WTC11 (cell line): ENCODE results near the gene GDF2. TPM values are rescaled to one million over a fixed set of nuclear protein-coding genes. Genes with fewer than 3 reads are reported as not detected.
A peak's percentile ranks its signal among the peaks of the same experiment; 100 is the strongest.

Source experiments
- ATAC-seq: fragments of 200-7000 bp; cut with Tn5 transposase; 2 replicates; pipeline ENCODE4 v1.10.0; 2021; ENCODE audit warnings: mild to moderate bottlenecking, moderate library complexity
- CTCF ChIA-PET: fragments of 300-600 bp; sonication (Branson Sonifier 250); formaldehyde crosslinking; loops from one replicate; lab custom pipeline; 2021; ENCODE audit warnings: antibody characterized with exemption; lab: Charles Lee
- POLR2A ChIA-PET: fragments of 350-600 bp; sonication (Branson Sonifier 250); formaldehyde crosslinking; loops from one replicate; lab custom pipeline; 2021; ENCODE audit warnings: antibody characterized with exemption; lab: Charles Lee
- DNase-seq: peaks from one replicate; pipeline ENCODE4 v3.0.0; 2021; ENCODE audit warnings: low spot score
- H3K27ac Mint-ChIP-seq: 2 replicates; pipeline ENCODE4 v1.8.0; 2021; ENCODE audit warnings: mixed read lengths
- H3K27me3 Mint-ChIP-seq: 2 replicates; pipeline ENCODE4 v1.8.0; 2021; ENCODE audit warnings: low read depth, mild to moderate bottlenecking, moderate library complexity, mixed read lengths
- H3K36me3 Mint-ChIP-seq: 2 replicates; pipeline ENCODE4 v1.8.0; 2021; ENCODE audit warnings: mixed read lengths
- H3K4me1 Mint-ChIP-seq: 2 replicates; pipeline ENCODE4 v1.8.0; 2022; ENCODE audit warnings: mixed read lengths
- H3K4me3 Mint-ChIP-seq: 2 replicates; pipeline ENCODE4 v1.8.0; 2021; ENCODE audit warnings: mild to moderate bottlenecking, moderate library complexity, mixed read lengths
- H3K9me3 Mint-ChIP-seq: 2 replicates; pipeline ENCODE4 v1.8.0; 2021; ENCODE audit warnings: mixed read lengths
- AR ChIP-seq: fragments of 250-450 bp; sonication (Bioruptor Pico); IDR thresholded peaks from 2 replicates; pipeline ENCODE4 v1.9.0; 2021; ENCODE audit warnings: mild to moderate bottlenecking
- ATF2 ChIP-seq: sonication (generic); formaldehyde crosslinking; IDR thresholded peaks from 2 replicates; pipeline ENCODE4 v1.8.1; 2022; ENCODE audit warnings: low read depth, missing genetic modification reagents, borderline replicate concordance
- ATF3 ChIP-seq: sonication (generic); formaldehyde crosslinking; conservative IDR thresholded peaks from 2 replicates; pipeline ENCODE4 v1.8.1; 2022; ENCODE audit warnings: mild to moderate bottlenecking, missing genetic modification reagents
- ATF6 ChIP-seq: sonication (generic); formaldehyde crosslinking; IDR thresholded peaks from 2 replicates; pipeline ENCODE4 v1.8.1; 2023; ENCODE audit warnings: mild to moderate bottlenecking, missing genetic modification reagents
- CDX4 ChIP-seq: fragments of 250-450 bp; sonication (Bioruptor Pico); IDR thresholded peaks from 2 replicates; pipeline ENCODE4 v1.9.0; 2021; ENCODE audit warnings: moderate library complexity, mild to moderate bottlenecking, inconsistent platforms, borderline replicate concordance
- CTCF ChIP-seq: fragments of 200-600 bp; IDR thresholded peaks from 2 replicates; pipeline ENCODE4 v1.8.0; 2022; ENCODE audit warnings: antibody characterized with exemption
- E2F5 ChIP-seq: sonication (generic); formaldehyde crosslinking; IDR thresholded peaks from 2 replicates; pipeline ENCODE4 v1.8.1; 2022; ENCODE audit warnings: mild to moderate bottlenecking, moderate library complexity, missing genetic modification reagents
- ETV6 ChIP-seq: sonication (generic); formaldehyde crosslinking; IDR thresholded peaks from 2 replicates; pipeline ENCODE4 v1.8.1; 2022; ENCODE audit warnings: mild to moderate bottlenecking, missing genetic modification reagents
- FOXK1 ChIP-seq: sonication (generic); formaldehyde crosslinking; IDR thresholded peaks from 2 replicates; pipeline ENCODE4 v1.8.0; 2022; ENCODE audit warnings: mild to moderate bottlenecking, moderate library complexity, missing genetic modification reagents
- FOXP4 ChIP-seq: sonication (generic); formaldehyde crosslinking; IDR thresholded peaks from 2 replicates; pipeline ENCODE4 v1.8.0; 2022; ENCODE audit warnings: mild to moderate bottlenecking, missing genetic modification reagents
- GABPB1 ChIP-seq: sonication (generic); formaldehyde crosslinking; IDR thresholded peaks from 2 replicates; pipeline ENCODE4 v1.8.1; 2023; ENCODE audit warnings: mild to moderate bottlenecking, missing genetic modification reagents
- HMGA2 ChIP-seq: fragments of 250-450 bp; sonication (Bioruptor Pico); IDR thresholded peaks from 2 replicates; pipeline ENCODE4 v1.4.0; 2021; ENCODE audit warnings: mild to moderate bottlenecking, moderate library complexity
- HMGXB4 ChIP-seq: sonication (generic); formaldehyde crosslinking; IDR thresholded peaks from 2 replicates; pipeline ENCODE4 v1.8.1; 2023; ENCODE audit warnings: mild to moderate bottlenecking, moderate library complexity, missing genetic modification reagents
- IRF2 ChIP-seq: sonication (generic); formaldehyde crosslinking; IDR thresholded peaks from 2 replicates; pipeline ENCODE4 v1.8.0; 2022; ENCODE audit warnings: low read depth, missing genetic modification reagents, borderline replicate concordance
- NR2C2 ChIP-seq: sonication (generic); formaldehyde crosslinking; IDR thresholded peaks from 2 replicates; pipeline ENCODE4 v1.8.0; 2022; ENCODE audit warnings: mild to moderate bottlenecking, missing genetic modification reagents
- RORB ChIP-seq: fragments of 250-450 bp; sonication (Bioruptor Pico); IDR thresholded peaks from 2 replicates; pipeline ENCODE4 v1.9.0; 2021; ENCODE audit warnings: mild to moderate bottlenecking
- SMAD3 ChIP-seq: sonication (generic); formaldehyde crosslinking; IDR thresholded peaks from 2 replicates; pipeline ENCODE4 v1.8.0; 2022; ENCODE audit warnings: missing genetic modification reagents, mild to moderate bottlenecking, borderline replicate concordance
- ZNF138 ChIP-seq: sonication (generic); formaldehyde crosslinking; conservative IDR thresholded peaks from 2 replicates; pipeline ENCODE4 v1.8.1; 2022; ENCODE audit warnings: mild to moderate bottlenecking, moderate library complexity, missing genetic modification reagents
- ZNF423 ChIP-seq: fragments of 250-450 bp; sonication (Bioruptor Pico); IDR thresholded peaks from 2 replicates; pipeline ENCODE4 v2.1.2; 2022; ENCODE audit warnings: mild to moderate bottlenecking, moderate library complexity
- total RNA-seq: library from RNA; stranded (reverse); gene quantifications from 3 replicates; pipeline ENCODE4 v1.2.3, GENCODE V29; 2021

The GDF2 gene
- total RNA-seq, 1 experiment from 2014 or later: not detected

GRCh38 chr10:47351899-47352815, 29.9 kb downstream of the GDF2 start:
- ChIA-PET POLR2A (no interaction called here), CTCF (interaction anchor here (1.1 to 3.2 kb wide), 3 partner anchors 10 to 44 kb away, joined by 3 to 14 read pairs (median 10); no protein-coding TSS in a partner anchor)
- no peaks in the 10 kb centered on the region for H3K36me3 Mint-ChIP-seq
- no peaks in the 10 kb centered on the region for H3K9me3 Mint-ChIP-seq
- H3K4me1 Mint-ChIP-seq: no peaks in the 10 kb centered on the region
- no peak overlapping the region for H3K4me3 Mint-ChIP-seq
- ATAC-seq (peak; percentile 78), DNase-seq (no peak)
- H3K27me3 Mint-ChIP-seq: no peaks in the 10 kb centered on the region
- H3K27ac Mint-ChIP-seq: no peak overlapping the region
- TF ChIP-seq IRF2 (no peak), CTCF (no peak), ATF6 (CRISPR knock-in tag) (no peak), ETV6 (no peak), ATF2 (CRISPR knock-in tag) (no peak), ATF3 (no peak), FOXP4 (no peak), ZNF423 (CRISPR knock-in tag) (no peak), HMGA2 (CRISPR knock-in tag) (no peak), CDX4 (CRISPR knock-in tag) (no peak), ZNF138 (CRISPR knock-in tag) (no peak), E2F5 (CRISPR knock-in tag) (no peak), NR2C2 (CRISPR knock-in tag) (no peak), SMAD3 (no peak), AR (CRISPR knock-in tag) (no peak), HMGXB4 (no peak), FOXK1 (CRISPR knock-in tag) (no peak), RORB (no peak), GABPB1 (CRISPR knock-in tag) (no peak)
